ENCODE data around the gene MMP1. TPM values are rescaled to one million over a fixed set of nuclear protein-coding genes. Genes with fewer than 3 reads are reported as not detected.
A peak's percentile ranks its signal among the peaks of the same experiment; 100 is the strongest.
"Not testable (repeated sequence)": the region's sequence is repeated elsewhere in the genome, so short reads cannot be mapped to it uniquely, and the experiment has no call there.

Gene MMP1
- total RNA-seq, 1 donor from 2014 or later: 6.5 TPM

- peaks cover 3% of the 10 kb centered on the region for H3K27me3 Mint-ChIP-seq
- peaks cover 4% of the 10 kb centered on the region for H3K4me1 Mint-ChIP-seq (ENCODE audit: unreplicated experiment)
- no peak overlapping the region for H3K4me3 Mint-ChIP-seq
- DNase-seq (ENCODE audit: extremely low spot score, unreplicated experiment): no peak
- H3K9me3 Mint-ChIP-seq: peaks cover 4% of the 10 kb centered on the region
- no peak overlapping the region for H3K27ac Mint-ChIP-seq
- TF ChIP-seq, protein P1, sequence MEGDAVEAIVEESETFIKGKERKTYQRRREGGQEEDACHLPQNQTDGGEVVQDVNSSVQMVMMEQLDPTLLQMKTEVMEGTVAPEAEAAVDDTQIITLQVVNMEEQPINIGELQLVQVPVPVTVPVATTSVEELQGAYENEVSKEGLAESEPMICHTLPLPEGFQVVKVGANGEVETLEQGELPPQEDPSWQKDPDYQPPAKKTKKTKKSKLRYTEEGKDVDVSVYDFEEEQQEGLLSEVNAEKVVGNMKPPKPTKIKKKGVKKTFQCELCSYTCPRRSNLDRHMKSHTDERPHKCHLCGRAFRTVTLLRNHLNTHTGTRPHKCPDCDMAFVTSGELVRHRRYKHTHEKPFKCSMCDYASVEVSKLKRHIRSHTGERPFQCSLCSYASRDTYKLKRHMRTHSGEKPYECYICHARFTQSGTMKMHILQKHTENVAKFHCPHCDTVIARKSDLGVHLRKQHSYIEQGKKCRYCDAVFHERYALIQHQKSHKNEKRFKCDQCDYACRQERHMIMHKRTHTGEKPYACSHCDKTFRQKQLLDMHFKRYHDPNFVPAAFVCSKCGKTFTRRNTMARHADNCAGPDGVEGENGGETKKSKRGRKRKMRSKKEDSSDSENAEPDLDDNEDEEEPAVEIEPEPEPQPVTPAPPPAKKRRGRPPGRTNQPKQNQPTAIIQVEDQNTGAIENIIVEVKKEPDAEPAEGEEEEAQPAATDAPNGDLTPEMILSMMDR (conservative IDR thresholded peaks at IDR 0.05): no peak
- H3K36me3 Mint-ChIP-seq: no peaks in the 10 kb centered on the region
These were observed 37.5 kb downstream of the MMP1 start for GRCh38 chr11:102760344-102761035.

GRCh38 chr11:102757823-102758549, 40.0 kb downstream of the MMP1 start:
- no peaks in the 10 kb centered on the region for H3K27me3 Mint-ChIP-seq
- H3K36me3 Mint-ChIP-seq: no peaks in the 10 kb centered on the region
- peaks cover 4% of the 10 kb centered on the region for H3K9me3 Mint-ChIP-seq
- TF ChIP-seq, protein P1 (conservative IDR thresholded peaks at IDR 0.05): no peak
- no peak overlapping the region for H3K4me3 Mint-ChIP-seq
- H3K4me1 Mint-ChIP-seq (ENCODE audit: unreplicated experiment): peaks cover 4% of the 10 kb centered on the region
- no peak for DNase-seq (ENCODE audit: extremely low spot score, unreplicated experiment)
- no peak overlapping the region for H3K27ac Mint-ChIP-seq

- TF ChIP-seq, protein P1 (conservative IDR thresholded peaks at IDR 0.05): no peak
- Mint-ChIP-seq H3K4me3 (no peak overlapping the region), H3K27me3 (no peaks in the 10 kb centered on the region), H3K27ac (no peak overlapping the region), H3K9me3 (peaks cover 6% of the 10 kb centered on the region), H3K36me3 (no peaks in the 10 kb centered on the region), H3K4me1 (ENCODE audit: unreplicated experiment) (no peaks in the 10 kb centered on the region)
- no peak for DNase-seq (ENCODE audit: extremely low spot score, unreplicated experiment)
These were observed 44.7 kb downstream of the MMP1 start for GRCh38 chr11:102753267-102753666.

- Mint-ChIP-seq H3K27ac (no peak overlapping the region), H3K9me3 (peaks cover 12% of the 10 kb centered on the region), H3K36me3 (peaks cover 4% of the 10 kb centered on the region), H3K4me3 (no peak overlapping the region), H3K27me3 (no peaks in the 10 kb centered on the region), H3K4me1 (ENCODE audit: unreplicated experiment) (no peaks in the 10 kb centered on the region)
- TF ChIP-seq, protein P1 (conservative IDR thresholded peaks at IDR 0.05): no peak
- no peak for DNase-seq (ENCODE audit: extremely low spot score, unreplicated experiment)
These were observed 46.3 kb downstream of the MMP1 start for GRCh38 chr11:102751673-102752072.

- no peak for DNase-seq (ENCODE audit: extremely low spot score, unreplicated experiment)
- Mint-ChIP-seq H3K9me3 (peaks cover 12% of the 10 kb centered on the region), H3K27me3 (no peaks in the 10 kb centered on the region)
These were observed 48.7 kb downstream of the MMP1 start for GRCh38 chr11:102749101-102749722.

DNA sequence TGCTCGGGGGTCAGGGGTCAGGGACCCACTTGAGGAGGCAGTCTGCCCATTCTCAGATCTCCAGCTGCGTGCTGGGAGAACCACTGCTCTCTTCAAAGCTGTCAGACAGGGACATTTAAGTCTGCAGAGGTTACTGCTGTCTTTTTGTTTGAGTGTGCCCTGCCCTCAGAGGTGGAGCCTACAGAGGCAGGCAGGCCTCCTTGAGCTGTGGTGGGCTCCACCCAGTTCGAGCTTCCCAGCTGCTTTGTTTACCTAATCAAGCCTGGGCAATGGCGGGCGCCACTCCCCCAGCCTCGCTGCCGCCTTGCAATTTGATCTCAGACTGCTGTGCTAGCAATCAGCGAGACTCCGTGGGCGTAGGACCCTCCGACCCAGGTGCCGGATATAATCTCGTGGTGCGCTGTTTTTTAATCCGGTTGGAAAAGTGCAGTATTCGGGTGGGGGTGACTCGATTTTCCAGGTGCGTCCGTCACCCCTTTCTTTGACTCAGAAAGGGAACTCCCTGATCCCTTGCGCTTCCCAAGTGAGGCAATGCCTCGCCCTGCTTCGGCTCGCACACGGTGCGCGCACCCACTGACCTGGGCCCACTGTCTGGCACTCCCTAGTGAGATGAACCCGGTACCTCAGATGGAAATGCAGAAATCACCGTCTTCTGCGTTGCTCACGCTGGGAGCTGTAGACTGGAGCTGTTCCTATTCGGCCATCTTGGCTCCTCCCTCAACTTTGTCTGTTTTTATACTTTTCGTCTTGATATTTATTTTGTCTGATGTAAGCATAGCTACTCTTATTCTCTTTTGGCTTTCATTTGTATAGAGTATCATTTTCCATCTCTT, 51.0 kb downstream of the MMP1 start:
- not testable (repeated sequence) for H3K36me3 Mint-ChIP-seq; DNase-seq (ENCODE audit: extremely low spot score, unreplicated experiment); H3K4me1 Mint-ChIP-seq (ENCODE audit: unreplicated experiment); H3K27me3 Mint-ChIP-seq
- peak overlapping the region; percentile 91 for H3K4me3 Mint-ChIP-seq
- H3K27ac Mint-ChIP-seq: peak overlapping the region; percentile 92
- H3K9me3 Mint-ChIP-seq: peaks cover 12% of the 10 kb centered on the region

More at GRCh38 chr11:102749101-102749722, 48.7 kb downstream of the MMP1 start:
- Mint-ChIP-seq H3K36me3 (peaks cover 4% of the 10 kb centered on the region), H3K4me3 (no peak overlapping the region), H3K27ac (no peak overlapping the region), H3K4me1 (ENCODE audit: unreplicated experiment) (no peaks in the 10 kb centered on the region)
- TF ChIP-seq, protein P1 (conservative IDR thresholded peaks at IDR 0.05): no peak
